ENCODE measurements around the gene MAP3K14. TPM values are rescaled to one million over a fixed set of nuclear protein-coding genes. Genes with fewer than 3 reads are reported as not detected.

MAP3K14 gene
- total RNA-seq, 2 experiments from 2014 or later = 25.9 to 33.7 TPM

DNA sequence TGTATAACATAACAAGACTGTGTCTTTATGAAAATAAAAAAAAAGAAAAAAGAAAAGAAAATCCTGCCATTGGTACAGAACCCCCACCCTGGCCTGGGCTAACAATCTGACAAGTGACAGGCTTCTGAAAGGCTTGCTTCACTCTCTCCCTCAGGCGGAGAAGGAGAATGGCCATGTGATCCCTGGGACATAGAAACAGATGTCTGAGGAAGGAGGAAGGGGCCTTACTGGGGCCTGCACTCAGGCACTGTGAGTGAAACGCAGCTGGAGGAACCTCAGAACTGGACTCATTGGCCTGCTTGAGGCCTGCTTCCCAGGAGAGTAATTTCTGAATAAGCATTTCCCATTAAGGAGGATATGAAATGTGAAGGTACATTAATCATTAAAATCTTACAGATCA is 17.5 kb downstream of the MAP3K14 start:
- no peaks in the 10 kb centered on the region for H3K9me3 Mint-ChIP-seq
- ATAC-seq (ENCODE audit: low read depth) = no peak
- no peak overlapping the region for H3K4me3 Mint-ChIP-seq
- H3K4me1 Mint-ChIP-seq = peaks cover 67% of the 10 kb centered on the region
- DNase-seq = no peak
- H3K36me3 Mint-ChIP-seq = peaks cover 31% of the 10 kb centered on the region
- peak overlapping the region; percentile 18 for H3K27ac Mint-ChIP-seq
- POLR2A ChIA-PET = interaction anchor here (1.3 to 1.5 kb wide), 2 partner anchors 12 to 13 kb away, joined by 4 to 7 read pairs; no protein-coding TSS in a partner anchor
- no peaks in the 10 kb centered on the region for H3K27me3 Mint-ChIP-seq

DNA sequence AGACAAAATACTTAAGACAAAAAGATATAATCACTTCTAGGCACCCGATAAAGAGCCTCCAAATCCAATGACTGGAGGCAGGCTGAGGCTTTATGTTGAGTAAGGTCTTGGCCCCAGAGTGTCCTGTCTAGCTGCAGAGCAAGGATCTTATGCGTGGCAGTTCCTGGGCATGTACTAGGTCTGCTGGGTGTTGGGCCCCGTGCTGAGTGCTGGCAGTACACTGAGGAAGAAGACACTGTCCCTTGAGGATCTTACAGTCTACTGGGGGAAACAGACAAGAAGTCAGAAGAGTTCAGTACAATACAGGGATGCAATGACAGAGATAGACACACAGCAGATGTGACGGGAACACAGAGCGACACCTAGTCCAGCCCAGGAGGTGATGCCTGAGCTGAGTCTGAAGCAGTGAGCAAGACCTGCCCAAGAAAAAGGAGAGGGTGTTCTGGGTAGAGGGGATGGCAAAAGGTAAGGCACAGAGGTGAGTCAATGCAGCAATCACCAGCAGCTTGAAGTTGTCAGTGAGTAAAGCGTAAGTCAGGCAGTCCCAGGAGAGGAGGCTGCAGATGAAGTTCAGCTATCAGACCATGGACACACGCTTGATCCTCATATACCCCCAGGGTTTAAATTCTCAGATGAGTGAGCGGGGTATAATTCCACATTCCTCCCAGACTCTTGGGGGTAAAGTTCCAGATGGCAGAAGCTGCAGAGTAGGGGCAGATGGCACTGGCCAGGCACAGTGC is 18.1 kb downstream of the MAP3K14 start:
- ATAC-seq (ENCODE audit: low read depth) = no peak
- Mint-ChIP-seq H3K27ac (peak overlapping the region; percentile 33), H3K27me3 (no peaks in the 10 kb centered on the region), H3K36me3 (peaks cover 30% of the 10 kb centered on the region), H3K9me3 (no peaks in the 10 kb centered on the region), H3K4me3 (no peak overlapping the region), H3K4me1 (peaks cover 70% of the 10 kb centered on the region)
- DNase-seq = no peak
- POLR2A ChIA-PET = interaction anchor here (0.9 to 1.5 kb wide), 3 partner anchors 12 to 18 kb away, joined by 3 to 7 read pairs (median 4); partner anchors contain the start of gene MAP3K14

DNA sequence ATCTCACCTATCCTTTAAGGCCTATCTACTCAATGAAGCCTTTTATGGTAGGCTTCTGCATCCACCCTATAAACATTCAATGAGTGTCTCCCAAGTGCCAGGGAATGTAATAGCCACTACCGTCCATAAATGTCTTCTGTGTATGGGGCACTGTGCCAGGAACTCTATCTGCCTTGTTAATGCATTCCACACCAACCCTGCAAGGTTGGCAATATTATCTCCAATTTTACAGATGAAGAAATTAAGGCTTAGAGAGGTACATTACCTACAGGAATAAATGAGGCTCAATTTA is 20.0 kb downstream of the MAP3K14 start:
- Mint-ChIP-seq H3K27ac (peak overlapping the region; percentile 83), H3K4me1 (peaks cover 65% of the 10 kb centered on the region), H3K36me3 (peaks cover 30% of the 10 kb centered on the region), H3K27me3 (no peaks in the 10 kb centered on the region), H3K9me3 (no peaks in the 10 kb centered on the region), H3K4me3 (peak overlapping the region; percentile 43)
- POLR2A ChIA-PET = no interaction called here
- ATAC-seq (ENCODE audit: low read depth) (no peak), DNase-seq (no peak)

DNA sequence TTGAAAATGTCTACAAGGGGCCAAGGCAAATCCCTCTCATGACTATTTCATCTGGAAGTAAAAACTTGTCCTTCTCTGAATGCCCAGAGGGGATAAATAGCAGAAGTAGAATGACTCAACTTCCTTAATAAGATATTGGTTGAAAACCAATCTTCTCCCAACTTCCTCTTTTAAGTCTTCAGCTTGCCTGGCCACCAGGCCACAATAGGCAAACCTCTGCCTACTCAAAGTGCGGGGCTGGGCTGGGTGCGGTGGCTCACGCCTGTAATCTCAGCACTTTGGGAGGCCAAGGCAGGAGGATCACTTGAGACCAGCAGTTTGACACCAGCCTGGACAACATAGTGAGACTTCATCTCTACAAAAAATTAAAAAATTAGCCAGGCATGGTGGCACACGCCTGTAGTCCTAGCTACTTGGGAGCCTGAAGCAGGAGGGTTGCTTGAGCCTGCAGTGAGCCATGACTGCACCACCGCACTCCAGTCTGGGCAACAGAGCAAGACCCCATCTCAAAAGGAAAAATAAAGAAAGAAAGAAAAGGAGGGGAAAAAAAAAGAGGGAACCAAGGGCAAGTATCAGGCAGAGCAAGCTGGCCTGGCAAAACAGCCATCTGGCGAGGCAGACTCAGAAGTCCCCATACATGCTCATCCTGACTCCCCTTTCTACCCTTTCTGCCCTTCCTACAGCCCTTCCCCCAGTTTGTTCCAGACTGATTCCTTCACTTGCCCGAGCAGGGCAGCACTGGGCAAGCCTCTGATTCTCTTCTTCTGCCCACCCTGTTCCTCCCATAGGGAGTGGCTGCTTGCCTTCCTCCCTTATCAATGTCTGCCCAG is 20.6 kb downstream of the MAP3K14 start:
- Mint-ChIP-seq H3K4me3 (peak overlapping the region; percentile 43), H3K36me3 (peaks cover 30% of the 10 kb centered on the region)
- POLR2A ChIA-PET = interaction anchor here (0.8 kb wide), 1 partner anchor 21 kb away, joined by 3 read pairs; the partner anchor contains the start of gene MAP3K14

DNA sequence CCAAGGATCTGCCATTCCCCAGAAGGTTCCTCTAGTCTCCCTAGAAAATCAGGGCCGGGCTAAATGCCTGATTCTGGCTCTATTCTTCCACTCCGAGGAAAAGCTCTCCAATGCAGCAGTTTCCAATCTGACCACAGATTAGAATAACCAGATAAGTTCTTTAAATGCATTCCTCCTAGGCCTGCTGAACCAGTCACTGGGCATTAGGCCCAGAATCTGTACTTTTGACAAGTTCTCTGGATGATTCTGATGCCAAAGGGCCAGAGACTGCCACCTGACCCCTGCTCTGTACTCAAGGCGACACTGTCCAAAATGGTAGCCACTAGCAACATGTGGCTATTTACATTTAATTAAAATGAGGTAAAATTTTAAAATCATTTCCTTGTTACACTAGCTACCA is 22.3 kb downstream of the MAP3K14 start:
- H3K27ac Mint-ChIP-seq = no peak overlapping the region
- H3K27me3 Mint-ChIP-seq = no peaks in the 10 kb centered on the region
- no peak overlapping the region for H3K4me3 Mint-ChIP-seq
- no peaks in the 10 kb centered on the region for H3K9me3 Mint-ChIP-seq
- POLR2A ChIA-PET = no interaction called here
- no peak for ATAC-seq (ENCODE audit: low read depth)
- peaks cover 31% of the 10 kb centered on the region for H3K36me3 Mint-ChIP-seq
- no peak for DNase-seq
- H3K4me1 Mint-ChIP-seq = peaks cover 70% of the 10 kb centered on the region

More for the DNA sequence above, 20.6 kb downstream of the MAP3K14 start:
- Mint-ChIP-seq H3K9me3 (no peaks in the 10 kb centered on the region), H3K4me1 (peaks cover 66% of the 10 kb centered on the region), H3K27ac (peak overlapping the region; percentile 83), H3K27me3 (no peaks in the 10 kb centered on the region)
- DNase-seq (no peak), ATAC-seq (ENCODE audit: low read depth) (peak; percentile 23)

DNA sequence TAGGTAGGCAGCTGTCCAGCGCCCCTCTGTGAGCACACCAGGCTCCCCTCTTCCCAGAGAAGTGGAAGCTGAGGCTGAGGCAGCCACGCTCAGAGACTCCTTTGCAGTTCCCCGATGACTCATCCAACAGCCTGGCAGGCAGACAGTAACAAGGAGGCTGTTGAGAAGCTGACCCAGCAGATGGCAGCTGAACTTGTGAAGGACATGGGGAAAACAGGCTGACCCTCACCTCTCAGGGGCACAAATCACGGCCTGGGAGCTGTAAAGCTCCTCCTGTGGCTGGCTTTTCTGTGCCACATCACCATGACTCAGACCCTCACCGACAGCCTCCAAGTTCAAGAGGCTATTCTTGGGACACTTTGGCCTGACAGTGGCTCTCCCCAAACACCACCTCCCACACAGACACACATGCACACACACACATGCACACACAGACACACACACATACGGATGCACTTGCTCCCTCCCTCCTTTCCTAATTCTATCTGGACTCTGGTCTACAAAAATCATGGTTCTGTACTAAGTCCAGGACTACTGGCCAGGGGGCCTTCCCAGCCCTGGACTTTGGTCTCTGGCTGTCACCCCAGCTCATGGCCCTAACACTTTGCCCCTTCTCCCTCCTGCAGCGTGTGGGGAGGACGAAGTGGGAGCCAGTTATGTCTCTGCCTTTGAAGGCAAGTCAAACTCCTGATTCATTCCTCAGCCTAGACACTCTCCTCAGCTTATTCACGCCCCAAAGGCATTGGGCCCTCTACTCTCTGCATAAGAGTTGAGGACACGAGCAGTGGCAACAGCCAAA is 23.2 kb downstream of the MAP3K14 start:
- H3K9me3 Mint-ChIP-seq = no peaks in the 10 kb centered on the region
- ATAC-seq (ENCODE audit: low read depth) (no peak), DNase-seq (no peak)
- no peaks in the 10 kb centered on the region for H3K27me3 Mint-ChIP-seq
- peak overlapping the region; percentile 71 for H3K27ac Mint-ChIP-seq
- H3K36me3 Mint-ChIP-seq = peaks cover 27% of the 10 kb centered on the region
- peaks cover 63% of the 10 kb centered on the region for H3K4me1 Mint-ChIP-seq
- POLR2A ChIA-PET = interaction anchor here (1.7 kb wide), 1 partner anchor 45 kb away, joined by 5 read pairs; no protein-coding TSS in a partner anchor
- H3K4me3 Mint-ChIP-seq = no peak overlapping the region

DNA sequence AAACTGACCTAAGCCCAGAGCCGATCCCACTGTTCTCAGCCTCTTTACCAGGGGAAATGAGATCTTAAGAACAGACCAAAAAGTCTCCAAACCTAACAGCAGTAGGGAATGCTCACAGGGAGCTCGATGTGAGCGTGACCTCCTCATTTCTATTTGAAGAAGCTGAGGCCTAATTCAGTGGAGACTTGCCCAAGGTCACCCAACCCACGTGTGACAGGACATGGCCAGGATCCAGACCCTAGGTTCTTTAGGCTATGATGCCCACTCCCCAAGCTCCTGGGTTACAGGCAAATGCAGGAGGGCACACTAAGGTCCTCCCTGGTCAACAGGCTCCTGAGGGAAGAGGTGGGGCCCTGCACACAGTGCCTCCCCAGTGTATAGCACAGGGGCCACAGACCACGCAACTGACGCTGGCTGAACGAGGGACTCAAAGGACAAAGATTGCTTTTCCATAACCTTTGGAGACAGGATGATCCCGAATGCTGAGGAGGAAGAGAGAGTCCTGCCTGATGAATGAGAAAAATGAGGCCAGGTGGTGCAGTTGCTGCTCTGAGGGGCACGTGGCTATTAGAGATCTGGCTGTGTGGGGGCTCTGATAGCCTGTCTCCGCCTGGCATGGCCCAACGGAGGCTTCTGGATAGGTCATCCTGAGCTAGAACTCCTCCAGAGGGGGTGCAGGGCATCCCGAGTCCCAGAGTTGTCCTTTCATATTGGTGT is 24.0 kb downstream of the MAP3K14 start:
- Mint-ChIP-seq H3K27ac (peak overlapping the region; percentile 13), H3K27me3 (no peaks in the 10 kb centered on the region), H3K4me3 (no peak overlapping the region), H3K4me1 (peaks cover 58% of the 10 kb centered on the region), H3K9me3 (no peaks in the 10 kb centered on the region), H3K36me3 (peaks cover 20% of the 10 kb centered on the region)
- no peak for DNase-seq
- POLR2A ChIA-PET = interaction anchor here (0.6 to 1.7 kb wide), 3 partner anchors 10 to 45 kb away, joined by 3 to 6 read pairs (median 5); partner anchors contain the start of gene MAP3K14
- ATAC-seq (ENCODE audit: low read depth) = no peak

DNA sequence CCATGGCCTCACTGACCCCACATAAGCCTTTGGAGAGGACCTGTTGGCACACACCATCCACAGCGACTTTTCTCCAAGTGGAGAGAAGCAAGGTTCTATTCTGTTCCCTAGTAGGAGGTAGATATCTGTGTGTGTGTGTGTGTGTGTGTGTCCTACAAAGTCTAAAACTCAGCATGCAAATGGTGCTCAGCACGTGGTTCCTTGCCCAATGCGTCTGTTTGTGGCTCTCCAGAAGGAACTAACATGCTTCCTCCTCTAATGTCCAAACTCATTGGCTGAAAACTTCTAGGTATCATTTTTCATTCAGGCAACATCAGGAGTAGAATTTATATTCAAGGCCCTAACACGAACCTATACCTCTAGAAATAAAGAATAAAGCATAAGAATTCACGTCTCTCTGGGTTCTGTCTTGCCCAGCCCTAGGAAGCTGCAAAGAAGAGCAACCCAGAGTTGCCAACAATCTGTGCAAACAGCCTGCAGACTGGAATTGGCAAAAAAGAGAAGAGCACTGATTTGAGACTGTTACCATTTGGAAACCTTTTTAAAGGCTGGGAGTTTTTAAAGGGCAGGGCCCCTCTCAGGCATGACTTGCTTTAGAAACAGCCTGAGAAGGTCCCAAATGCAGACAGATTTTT is 25.5 kb downstream of the MAP3K14 start:
- no peaks in the 10 kb centered on the region for H3K9me3 Mint-ChIP-seq
- no peak for DNase-seq
- H3K27ac Mint-ChIP-seq = peak overlapping the region; percentile 68
- peaks cover 45% of the 10 kb centered on the region for H3K4me1 Mint-ChIP-seq
- ATAC-seq (ENCODE audit: low read depth) = no peak
- POLR2A ChIA-PET = interaction anchor here (0.9 to 1.7 kb wide), 2 partner anchors 25 to 43 kb away, joined by 3 to 5 read pairs; no protein-coding TSS in a partner anchor
- H3K36me3 Mint-ChIP-seq = peaks cover 14% of the 10 kb centered on the region
- H3K4me3 Mint-ChIP-seq = no peak overlapping the region
- H3K27me3 Mint-ChIP-seq = no peaks in the 10 kb centered on the region

DNA sequence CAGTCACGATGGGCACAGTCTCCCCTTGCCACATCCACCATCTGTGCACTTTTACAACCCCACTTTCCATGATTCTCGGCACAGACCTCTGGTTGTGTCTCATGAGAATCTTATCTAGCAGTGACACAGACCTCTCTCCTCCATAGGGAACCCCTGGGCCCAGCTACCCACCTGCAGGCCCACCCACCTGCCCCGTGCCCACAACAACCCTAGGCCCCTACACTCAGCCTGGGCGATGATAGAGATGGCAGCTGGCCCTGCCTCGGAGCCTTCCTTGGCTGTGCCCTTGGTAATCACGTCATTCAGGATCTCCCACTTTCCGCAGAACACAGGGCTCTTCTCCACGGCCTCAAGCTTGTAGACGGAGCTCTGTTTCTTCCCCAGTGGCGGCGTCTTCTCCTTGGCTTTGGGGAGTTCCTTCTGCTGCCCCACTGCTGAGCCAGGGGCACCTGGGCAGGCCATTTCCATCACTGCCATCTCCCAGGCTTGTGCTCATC is 26.5 kb downstream of the MAP3K14 start:
- Mint-ChIP-seq H3K36me3 (peaks cover 13% of the 10 kb centered on the region), H3K27me3 (no peaks in the 10 kb centered on the region), H3K27ac (peak overlapping the region; percentile 61), H3K4me3 (no peak overlapping the region), H3K4me1 (peaks cover 36% of the 10 kb centered on the region), H3K9me3 (no peaks in the 10 kb centered on the region)
- ATAC-seq (ENCODE audit: low read depth) = no peak
- POLR2A ChIA-PET = interaction anchor here (1.2 to 1.3 kb wide), 2 partner anchors 12 to 27 kb away, joined by 3 read pairs; partner anchors contain the start of gene MAP3K14
- no peak for DNase-seq

DNA sequence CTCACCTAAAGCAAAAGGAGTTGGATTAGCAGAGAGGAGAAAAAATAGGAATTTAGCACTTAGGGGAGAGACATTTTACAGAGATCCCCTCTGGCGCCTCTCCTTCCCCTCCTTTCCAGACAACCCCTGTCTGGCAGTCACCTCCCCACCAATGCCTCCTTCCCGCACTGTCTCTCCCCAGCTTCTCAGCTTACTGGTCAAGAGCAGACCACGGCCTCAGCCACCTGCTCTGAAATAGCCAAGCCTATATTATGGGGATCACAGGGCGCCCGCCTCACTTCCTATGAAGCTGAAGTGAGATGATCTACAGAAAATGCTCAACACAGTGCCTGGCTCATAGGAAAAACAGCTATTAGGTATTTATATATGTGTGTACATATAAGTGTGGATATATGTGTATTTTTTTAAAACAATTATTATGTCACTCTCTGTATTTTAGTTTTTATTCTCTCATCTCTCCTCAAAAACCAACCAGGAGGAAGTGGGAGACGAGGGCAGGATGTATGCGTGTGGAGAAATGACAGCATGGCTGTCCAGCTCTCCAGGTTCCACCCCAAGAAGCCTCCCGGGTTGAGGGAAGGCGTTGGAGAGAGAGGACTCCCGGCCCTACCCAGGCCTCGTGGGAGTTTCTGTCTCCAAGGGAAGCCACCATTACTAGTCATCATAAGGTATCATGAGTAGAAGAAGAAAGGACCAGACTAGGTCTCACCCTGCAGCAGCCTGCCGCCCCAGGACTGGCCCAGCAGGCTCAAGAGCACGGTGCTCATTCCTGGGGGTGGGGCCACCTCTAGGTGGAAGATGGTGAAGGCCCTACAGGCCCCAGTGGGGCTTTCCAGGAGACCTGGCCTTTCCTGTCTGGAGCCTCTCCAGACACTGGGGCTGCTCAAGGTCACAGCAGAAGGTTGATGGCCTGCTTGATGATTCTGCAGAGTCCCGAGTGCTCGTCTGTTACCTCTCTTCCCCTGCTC is 27.2 kb downstream of the MAP3K14 start:
- H3K27ac Mint-ChIP-seq = peak overlapping the region; percentile 72
- H3K36me3 Mint-ChIP-seq = peaks cover 14% of the 10 kb centered on the region
- no peak overlapping the region for H3K4me3 Mint-ChIP-seq
- no peak for DNase-seq
- POLR2A ChIA-PET = interaction anchor here (1.2 to 1.3 kb wide), 2 partner anchors 13 to 28 kb away, joined by 3 read pairs; partner anchors contain the start of gene MAP3K14
- ATAC-seq (ENCODE audit: low read depth) = no peak
- H3K4me1 Mint-ChIP-seq = peaks cover 36% of the 10 kb centered on the region
- H3K27me3 Mint-ChIP-seq = no peaks in the 10 kb centered on the region
- no peaks in the 10 kb centered on the region for H3K9me3 Mint-ChIP-seq

DNA sequence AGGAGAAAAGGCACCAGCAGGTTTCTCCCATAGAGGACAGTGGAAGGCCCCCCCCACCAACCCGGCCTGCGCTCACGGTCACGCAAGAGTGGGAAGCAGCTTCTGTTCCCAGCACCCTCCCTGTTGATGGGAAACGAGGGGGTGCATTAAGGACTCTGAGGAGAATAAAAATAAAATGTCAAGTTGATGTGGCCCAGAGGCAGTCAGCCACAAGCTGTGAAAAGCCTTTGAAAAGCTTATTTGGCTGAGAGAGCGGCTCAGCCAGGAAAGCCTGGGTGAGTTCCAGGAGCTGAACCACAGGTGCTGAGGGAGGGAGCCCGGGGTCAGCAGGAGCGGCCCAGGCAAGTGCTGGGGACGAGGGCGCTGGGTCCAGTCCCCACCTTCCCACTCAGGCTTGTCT is 28.0 kb downstream of the MAP3K14 start:
- H3K27ac Mint-ChIP-seq = peak overlapping the region; percentile 56
- POLR2A ChIA-PET = no interaction called here

More for the DNA sequence above, 28.0 kb downstream of the MAP3K14 start:
- Mint-ChIP-seq H3K27me3 (no peaks in the 10 kb centered on the region), H3K36me3 (peaks cover 20% of the 10 kb centered on the region), H3K4me3 (no peak overlapping the region), H3K9me3 (no peaks in the 10 kb centered on the region), H3K4me1 (peaks cover 36% of the 10 kb centered on the region)
- ATAC-seq (ENCODE audit: low read depth) (no peak), DNase-seq (no peak)
